HepG2 (cell line): Measurements from ENCODE around the gene CHRNB2. TPM values are rescaled to one million over a fixed set of nuclear protein-coding genes. Genes with fewer than 3 reads are reported as not detected.

Experiments used
- BHLHE40 ChIP-seq: IDR thresholded peaks from 2 replicates; pipeline ENCODE4 v1.6.1; 2011; ENCODE audit warnings: low read length, improper control_type of control experiment
- CENPT ChIP-seq: sonication (generic); formaldehyde crosslinking; IDR thresholded peaks from 2 replicates; pipeline ENCODE4 v1.8.0; 2022; ENCODE audit warnings: low read depth, mild to moderate bottlenecking, moderate library complexity, missing genetic modification reagents
- GABPB1 ChIP-seq: IDR thresholded peaks from 2 replicates; pipeline ENCODE4 v1.6.1; 2016; ENCODE audit warnings: mild to moderate bottlenecking, missing genetic modification reagents, moderate library complexity, missing compliant biosample characterization
- JARID2 ChIP-seq: sonication (generic); formaldehyde crosslinking; IDR thresholded peaks from 2 replicates; pipeline ENCODE4 v1.8.1; 2023; ENCODE audit warnings: missing genetic modification reagents, inconsistent platforms; ENCODE audit not compliant: insufficient replicate concordance
- KLF9 ChIP-seq: IDR thresholded peaks from 2 replicates; pipeline ENCODE4 v1.6.1; 2016; ENCODE audit warnings: low read depth
- MIER3 ChIP-seq: IDR thresholded peaks from 2 replicates; pipeline ENCODE4 v1.6.1; 2016; ENCODE audit warnings: missing compliant biosample characterization, borderline replicate concordance
- MIXL1 ChIP-seq: IDR thresholded peaks from 2 replicates; pipeline ENCODE4 v1.6.1; 2016
- PHF5A ChIP-seq: IDR thresholded peaks from one replicate; pipeline ENCODE4 v1.6.1; 2018; ENCODE audit warnings: low read depth, missing genetic modification reagents; ENCODE audit not compliant: unreplicated experiment
- RFX5 ChIP-seq: IDR thresholded peaks from 2 replicates; pipeline ENCODE4 v1.6.1; 2011; ENCODE audit warnings: low read depth, low read length, improper control_type of control experiment
- STAG1 ChIP-seq: sonication (generic); formaldehyde crosslinking; IDR thresholded peaks from 2 replicates; pipeline ENCODE4 v1.4.0; 2020; ENCODE audit warnings: missing genetic modification reagents
- ZNF713 ChIP-seq: sonication (generic); formaldehyde crosslinking; IDR thresholded peaks from 2 replicates; pipeline ENCODE4 v1.4.0; 2020; ENCODE audit warnings: mild to moderate bottlenecking, missing genetic modification reagents
- polyA plus RNA-seq, 8 experiments: library from polyadenylated mRNA; depleted of rRNA in 3 of 8; stranded (reverse) in 7 of 8; unstranded in 1 of 8; fragments of >200 nt; fragmentation: Illumina TruSeq in 4 of 8; extraction: Trizol in 4 of 8; gene quantifications; 2 replicates each; pipeline versions ENCODE4 v1.2.1 to v1.2.3, GENCODE V29; 2011 to 2016; ENCODE audit warnings: low read depth in 4 of 8, missing spikeins in 1 of 8, mixed read lengths in 1 of 8; ENCODE audit not compliant: insufficient read depth in 1 of 8
- total RNA-seq, 5 experiments: library from RNA; depleted of rRNA; stranded (reverse); fragments of >200 nt; fragmentation: Illumina TruSeq; extraction: Trizol; gene quantifications; 2 replicates each; pipeline ENCODE4 v1.2.3, GENCODE V29; 2016; ENCODE audit warnings: low read depth in 1 of 5
- TF ChIP-seq, protein P1 (sequence below): sonication (generic); formaldehyde crosslinking; IDR thresholded peaks from 2 replicates; pipeline ENCODE4 v1.4.0; 2020; ENCODE audit warnings: mild to moderate bottlenecking, missing genetic modification reagents, borderline replicate concordance
- TF ChIP-seq, protein P2 (sequence below): sonication (generic); formaldehyde crosslinking; IDR thresholded peaks from 2 replicates; pipeline ENCODE4 v1.4.0; 2020; ENCODE audit warnings: missing genetic modification reagents
- TF ChIP-seq, protein P3 (sequence below): sonication (generic); formaldehyde crosslinking; IDR thresholded peaks from 2 replicates; pipeline ENCODE4 v1.4.0; 2020; ENCODE audit warnings: low read depth, mild to moderate bottlenecking, missing genetic modification reagents
- TF ChIP-seq, protein P4 (sequence below): sonication (generic); formaldehyde crosslinking; IDR thresholded peaks from 2 replicates; pipeline ENCODE4 v1.8.0; 2022; ENCODE audit warnings: low read depth, missing genetic modification reagents
- TF ChIP-seq, protein P5 (sequence below): sonication (generic); formaldehyde crosslinking; IDR thresholded peaks from 2 replicates; pipeline ENCODE4 v1.4.0; 2020; ENCODE audit warnings: missing genetic modification reagents, mild to moderate bottlenecking, borderline replicate concordance

Gene CHRNB2
- total and polyA plus RNA-seq, 2 of the 13 experiments (the other 11 are each of a cell fraction or from before 2014, with no cell fraction given): 0.03 to 0.07 TPM

DNA sequence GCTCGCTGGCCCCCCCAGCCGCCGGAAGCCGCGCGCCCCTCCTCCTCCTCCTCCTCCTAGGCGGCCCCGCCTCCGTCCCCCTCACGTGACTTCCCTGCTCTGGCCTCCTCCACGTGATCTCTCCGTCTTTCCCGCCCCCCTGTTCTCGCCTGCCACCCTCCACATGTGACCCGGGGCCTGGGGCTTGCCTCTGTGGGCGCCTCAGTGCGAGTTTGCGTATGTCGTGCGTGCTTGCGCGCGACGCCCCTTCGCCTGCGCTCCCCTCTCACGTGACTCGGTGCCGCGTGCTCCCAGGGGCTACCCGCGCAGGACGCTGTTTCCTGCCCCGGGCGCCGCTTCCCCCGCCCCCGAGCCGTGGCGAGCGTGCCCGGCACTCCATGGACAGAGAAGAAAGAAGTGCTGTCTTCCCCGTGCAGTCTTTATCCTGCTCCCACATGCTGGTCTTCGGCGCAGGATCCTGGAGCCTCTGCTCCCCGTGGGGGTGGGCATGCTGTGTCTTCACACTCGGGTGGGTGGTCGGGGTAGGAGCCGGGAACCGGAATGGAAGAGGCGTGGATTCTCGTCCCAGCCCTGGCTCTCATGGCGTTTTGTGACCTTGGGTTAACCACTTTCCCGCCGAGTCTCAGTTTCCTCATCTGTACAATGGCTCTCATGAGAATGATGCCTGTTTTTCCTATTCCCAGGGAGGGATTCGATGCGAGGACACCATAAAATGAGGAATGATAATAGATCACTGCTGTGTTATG lies 8.7 kb upstream of the CHRNB2 start (continued):
- TF ChIP-seq, protein P1, sequence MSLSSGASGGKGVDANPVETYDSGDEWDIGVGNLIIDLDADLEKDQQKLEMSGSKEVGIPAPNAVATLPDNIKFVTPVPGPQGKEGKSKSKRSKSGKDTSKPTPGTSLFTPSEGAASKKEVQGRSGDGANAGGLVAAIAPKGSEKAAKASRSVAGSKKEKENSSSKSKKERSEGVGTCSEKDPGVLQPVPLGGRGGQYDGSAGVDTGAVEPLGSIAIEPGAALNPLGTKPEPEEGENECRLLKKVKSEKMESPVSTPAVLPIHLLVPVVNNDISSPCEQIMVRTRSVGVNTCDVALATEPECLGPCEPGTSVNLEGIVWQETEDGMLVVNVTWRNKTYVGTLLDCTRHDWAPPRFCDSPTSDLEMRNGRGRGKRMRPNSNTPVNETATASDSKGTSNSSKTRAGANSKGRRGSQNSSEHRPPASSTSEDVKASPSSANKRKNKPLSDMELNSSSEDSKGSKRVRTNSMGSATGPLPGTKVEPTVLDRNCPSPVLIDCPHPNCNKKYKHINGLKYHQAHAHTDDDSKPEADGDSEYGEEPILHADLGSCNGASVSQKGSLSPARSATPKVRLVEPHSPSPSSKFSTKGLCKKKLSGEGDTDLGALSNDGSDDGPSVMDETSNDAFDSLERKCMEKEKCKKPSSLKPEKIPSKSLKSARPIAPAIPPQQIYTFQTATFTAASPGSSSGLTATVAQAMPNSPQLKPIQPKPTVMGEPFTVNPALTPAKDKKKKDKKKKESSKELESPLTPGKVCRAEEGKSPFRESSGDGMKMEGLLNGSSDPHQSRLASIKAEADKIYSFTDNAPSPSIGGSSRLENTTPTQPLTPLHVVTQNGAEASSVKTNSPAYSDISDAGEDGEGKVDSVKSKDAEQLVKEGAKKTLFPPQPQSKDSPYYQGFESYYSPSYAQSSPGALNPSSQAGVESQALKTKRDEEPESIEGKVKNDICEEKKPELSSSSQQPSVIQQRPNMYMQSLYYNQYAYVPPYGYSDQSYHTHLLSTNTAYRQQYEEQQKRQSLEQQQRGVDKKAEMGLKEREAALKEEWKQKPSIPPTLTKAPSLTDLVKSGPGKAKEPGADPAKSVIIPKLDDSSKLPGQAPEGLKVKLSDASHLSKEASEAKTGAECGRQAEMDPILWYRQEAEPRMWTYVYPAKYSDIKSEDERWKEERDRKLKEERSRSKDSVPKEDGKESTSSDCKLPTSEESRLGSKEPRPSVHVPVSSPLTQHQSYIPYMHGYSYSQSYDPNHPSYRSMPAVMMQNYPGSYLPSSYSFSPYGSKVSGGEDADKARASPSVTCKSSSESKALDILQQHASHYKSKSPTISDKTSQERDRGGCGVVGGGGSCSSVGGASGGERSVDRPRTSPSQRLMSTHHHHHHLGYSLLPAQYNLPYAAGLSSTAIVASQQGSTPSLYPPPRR (CRISPR knock-in tag): peak; percentile 94
- TF ChIP-seq MIER3 (CRISPR knock-in tag) (peak; percentile 72; the same call in 1 of the 2 replicates), PHF5A (CRISPR knock-in tag) (no peak), JARID2 (CRISPR knock-in tag) (peak; percentile 41), GABPB1 (CRISPR knock-in tag) (peak; percentile 85), RFX5 (no peak), MIXL1 (CRISPR knock-in tag) (peak; percentile 80), ZNF713 (CRISPR knock-in tag) (peak; percentile 92; the same call in 1 of the 2 replicates), CENPT (CRISPR knock-in tag) (peak; percentile 95; the same call in 1 of the 2 replicates), KLF9 (CRISPR knock-in tag) (peak; percentile 94), BHLHE40 (peak; percentile 99), STAG1 (CRISPR knock-in tag) (no peak)
- TF ChIP-seq, protein P2, sequence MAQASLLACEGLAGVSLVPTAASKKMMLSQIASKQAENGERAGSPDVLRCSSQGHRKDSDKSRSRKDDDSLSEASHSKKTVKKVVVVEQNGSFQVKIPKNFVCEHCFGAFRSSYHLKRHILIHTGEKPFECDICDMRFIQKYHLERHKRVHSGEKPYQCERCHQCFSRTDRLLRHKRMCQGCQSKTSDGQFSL: no peak
- TF ChIP-seq, protein P3, sequence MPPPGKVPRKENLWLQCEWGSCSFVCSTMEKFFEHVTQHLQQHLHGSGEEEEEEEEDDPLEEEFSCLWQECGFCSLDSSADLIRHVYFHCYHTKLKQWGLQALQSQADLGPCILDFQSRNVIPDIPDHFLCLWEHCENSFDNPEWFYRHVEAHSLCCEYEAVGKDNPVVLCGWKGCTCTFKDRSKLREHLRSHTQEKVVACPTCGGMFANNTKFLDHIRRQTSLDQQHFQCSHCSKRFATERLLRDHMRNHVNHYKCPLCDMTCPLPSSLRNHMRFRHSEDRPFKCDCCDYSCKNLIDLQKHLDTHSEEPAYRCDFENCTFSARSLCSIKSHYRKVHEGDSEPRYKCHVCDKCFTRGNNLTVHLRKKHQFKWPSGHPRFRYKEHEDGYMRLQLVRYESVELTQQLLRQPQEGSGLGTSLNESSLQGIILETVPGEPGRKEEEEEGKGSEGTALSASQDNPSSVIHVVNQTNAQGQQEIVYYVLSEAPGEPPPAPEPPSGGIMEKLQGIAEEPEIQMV (CRISPR knock-in tag): peak; percentile 95
- TF ChIP-seq, protein P4, sequence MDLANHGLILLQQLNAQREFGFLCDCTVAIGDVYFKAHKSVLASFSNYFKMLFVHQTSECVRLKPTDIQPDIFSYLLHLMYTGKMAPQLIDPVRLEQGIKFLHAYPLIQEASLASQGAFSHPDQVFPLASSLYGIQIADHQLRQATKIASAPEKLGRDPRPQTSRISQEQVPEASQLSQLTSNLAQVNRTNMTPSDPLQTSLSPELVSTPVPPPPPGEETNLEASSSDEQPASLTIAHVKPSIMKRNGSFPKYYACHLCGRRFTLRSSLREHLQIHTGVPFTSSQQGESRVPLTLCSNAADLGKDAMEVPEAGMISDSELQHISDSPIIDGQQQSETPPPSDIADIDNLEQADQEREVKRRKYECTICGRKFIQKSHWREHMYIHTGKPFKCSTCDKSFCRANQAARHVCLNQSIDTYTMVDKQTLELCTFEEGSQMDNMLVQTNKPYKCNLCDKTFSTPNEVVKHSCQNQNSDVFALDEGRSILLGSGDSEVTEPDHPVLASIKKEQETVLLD (CRISPR knock-in tag): peak; percentile 96
- TF ChIP-seq, protein P5, sequence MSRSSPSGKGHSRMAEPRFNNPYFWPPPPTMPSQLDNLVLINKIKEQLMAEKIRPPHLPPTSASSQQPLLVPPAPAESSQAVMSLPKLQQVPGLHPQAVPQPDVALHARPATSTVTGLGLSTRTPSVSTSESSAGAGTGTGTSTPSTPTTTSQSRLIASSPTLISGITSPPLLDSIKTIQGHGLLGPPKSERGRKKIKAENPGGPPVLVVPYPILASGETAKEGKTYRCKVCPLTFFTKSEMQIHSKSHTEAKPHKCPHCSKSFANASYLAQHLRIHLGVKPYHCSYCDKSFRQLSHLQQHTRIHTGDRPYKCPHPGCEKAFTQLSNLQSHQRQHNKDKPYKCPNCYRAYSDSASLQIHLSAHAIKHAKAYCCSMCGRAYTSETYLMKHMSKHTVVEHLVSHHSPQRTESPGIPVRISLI (CRISPR knock-in tag): peak; percentile 59; the same call in 1 of the 2 replicates
